Measurements from ENCODE around the gene ATXN7.

The ATXN7 gene

DNA sequence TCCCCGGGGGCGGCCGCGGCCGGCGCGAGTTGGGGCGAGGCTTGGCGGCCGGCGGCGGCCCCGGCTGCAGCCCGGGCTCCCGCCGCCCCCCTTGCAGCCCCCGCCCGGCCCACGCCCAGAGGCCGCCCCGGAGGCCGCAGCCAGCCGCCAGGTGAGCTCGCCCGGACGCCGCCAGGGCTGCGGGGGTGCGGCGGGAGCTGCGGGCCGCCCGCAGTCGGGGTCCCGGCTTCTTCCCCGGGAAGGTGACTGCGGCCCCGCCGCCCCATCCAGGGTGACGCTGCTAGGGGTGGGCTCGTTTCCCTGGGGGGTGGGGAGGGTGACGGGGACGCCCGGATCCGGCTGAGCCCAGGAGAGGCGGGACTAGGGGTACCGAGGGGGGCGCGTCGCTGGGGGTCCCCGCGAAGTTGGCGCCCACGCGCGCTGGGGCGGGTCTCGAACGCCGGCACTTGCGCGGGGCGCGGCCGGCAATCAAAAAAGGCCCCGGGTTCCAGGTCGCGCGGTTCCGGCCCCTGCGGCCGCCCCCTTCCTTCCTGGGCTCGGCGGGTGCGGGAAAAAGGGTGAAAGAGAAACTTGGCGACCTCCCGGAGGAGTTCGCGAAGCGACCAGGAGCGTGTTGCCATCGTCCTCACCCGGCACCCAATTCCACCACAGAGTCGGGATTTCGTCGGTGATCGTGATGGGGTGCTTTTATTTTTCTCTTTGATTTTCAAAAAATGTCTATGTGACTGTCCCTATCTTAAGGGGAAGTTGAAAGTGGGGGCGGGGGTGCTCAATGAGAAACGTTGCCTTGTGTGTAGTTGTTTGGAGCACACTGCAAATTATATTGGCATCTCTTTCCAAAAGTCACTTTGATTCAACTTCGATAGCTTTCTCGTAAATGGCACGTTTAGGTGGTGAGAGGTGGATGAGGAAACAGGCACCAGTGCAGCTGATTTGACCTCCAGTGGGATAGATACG, 619 bp downstream of the ATXN7 start:
- TF ChIP-seq, protein P1, sequence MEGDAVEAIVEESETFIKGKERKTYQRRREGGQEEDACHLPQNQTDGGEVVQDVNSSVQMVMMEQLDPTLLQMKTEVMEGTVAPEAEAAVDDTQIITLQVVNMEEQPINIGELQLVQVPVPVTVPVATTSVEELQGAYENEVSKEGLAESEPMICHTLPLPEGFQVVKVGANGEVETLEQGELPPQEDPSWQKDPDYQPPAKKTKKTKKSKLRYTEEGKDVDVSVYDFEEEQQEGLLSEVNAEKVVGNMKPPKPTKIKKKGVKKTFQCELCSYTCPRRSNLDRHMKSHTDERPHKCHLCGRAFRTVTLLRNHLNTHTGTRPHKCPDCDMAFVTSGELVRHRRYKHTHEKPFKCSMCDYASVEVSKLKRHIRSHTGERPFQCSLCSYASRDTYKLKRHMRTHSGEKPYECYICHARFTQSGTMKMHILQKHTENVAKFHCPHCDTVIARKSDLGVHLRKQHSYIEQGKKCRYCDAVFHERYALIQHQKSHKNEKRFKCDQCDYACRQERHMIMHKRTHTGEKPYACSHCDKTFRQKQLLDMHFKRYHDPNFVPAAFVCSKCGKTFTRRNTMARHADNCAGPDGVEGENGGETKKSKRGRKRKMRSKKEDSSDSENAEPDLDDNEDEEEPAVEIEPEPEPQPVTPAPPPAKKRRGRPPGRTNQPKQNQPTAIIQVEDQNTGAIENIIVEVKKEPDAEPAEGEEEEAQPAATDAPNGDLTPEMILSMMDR (IDR thresholded peaks at IDR 0.05; ENCODE audit: extremely low read depth, missing control alignments): no peak
- peak; percentile 83 for DNase-seq (ENCODE audit: low spot score)

DNA sequence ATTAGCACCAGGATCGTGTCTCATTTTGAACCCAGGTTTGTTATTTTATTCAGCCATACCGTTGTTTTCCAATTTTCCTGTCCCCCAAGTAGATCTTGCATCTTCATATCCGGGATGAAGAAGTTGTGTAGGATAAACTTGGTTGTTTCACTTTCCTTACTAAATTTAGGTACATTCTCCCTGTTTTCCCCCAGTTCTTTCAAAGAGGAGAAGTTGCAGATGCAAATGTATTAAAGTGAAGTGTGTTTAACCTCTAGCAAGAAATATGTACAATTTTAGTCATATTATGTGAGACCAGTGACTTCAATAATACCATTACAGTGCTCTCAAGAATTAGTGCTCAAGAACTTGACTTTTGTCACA, 1.3 kb downstream of the ATXN7 start:
- DNase-seq (ENCODE audit: low spot score): no peak

DNA sequence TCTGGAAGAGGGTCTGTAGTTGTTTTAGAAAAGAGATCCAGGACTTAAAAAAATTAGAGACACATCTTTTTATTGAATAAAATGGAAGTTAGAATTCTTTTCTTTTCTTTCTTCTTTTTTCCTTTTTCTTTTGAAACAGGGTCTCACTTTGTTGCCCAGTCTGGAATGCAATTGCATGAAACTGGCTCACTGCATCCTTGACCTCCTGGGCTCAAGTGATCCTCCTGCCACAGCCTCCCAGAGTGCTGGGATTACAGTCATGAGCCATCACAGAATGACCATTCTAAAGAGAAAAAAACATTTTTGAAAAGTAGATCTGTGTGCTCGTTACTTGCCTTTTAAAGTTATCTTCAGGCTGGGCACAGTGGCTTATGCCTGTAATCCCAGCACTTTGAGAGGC, 3.6 kb downstream of the ATXN7 start:
- TF ChIP-seq, protein P1 (IDR thresholded peaks at IDR 0.05; ENCODE audit: extremely low read depth, missing control alignments): no peak
- no peak for DNase-seq (ENCODE audit: low spot score)

More for the DNA sequence above, 1.3 kb downstream of the ATXN7 start:
- TF ChIP-seq, protein P1 (IDR thresholded peaks at IDR 0.05; ENCODE audit: extremely low read depth, missing control alignments): no peak

DNA sequence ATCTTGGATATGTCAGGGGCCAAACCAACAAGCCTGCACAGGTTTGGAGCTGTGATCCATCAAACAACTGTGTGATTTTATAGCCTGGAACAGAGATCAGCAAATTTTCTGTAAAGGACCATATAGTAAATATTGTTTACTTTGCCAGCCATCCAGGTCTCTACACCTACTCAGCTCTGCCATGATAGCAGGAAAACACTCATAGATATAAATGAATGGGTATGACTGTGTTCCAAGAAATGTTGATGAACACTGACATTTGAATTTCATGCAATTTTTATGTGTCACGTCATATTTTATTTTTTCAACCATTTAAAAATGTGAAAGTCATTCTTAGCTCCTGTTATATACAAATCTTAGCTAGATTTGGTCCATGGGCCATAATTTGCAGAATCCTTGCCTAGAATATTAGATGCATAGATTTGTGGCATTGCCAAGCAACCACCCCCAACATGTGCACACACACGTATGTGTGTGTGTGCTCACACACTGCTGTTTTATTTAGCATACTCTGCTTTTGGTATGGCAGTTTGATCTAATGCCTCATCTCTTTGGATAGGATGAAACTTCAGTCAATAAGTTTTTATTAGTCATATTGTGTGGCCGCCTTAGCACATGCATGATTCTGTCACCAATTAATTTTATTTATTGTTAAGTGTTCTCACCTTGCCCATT, 6.4 kb downstream of the ATXN7 start:
- TF ChIP-seq, protein P1 (IDR thresholded peaks at IDR 0.05; ENCODE audit: extremely low read depth, missing control alignments): no peak
- DNase-seq (ENCODE audit: low spot score): no peak

DNA sequence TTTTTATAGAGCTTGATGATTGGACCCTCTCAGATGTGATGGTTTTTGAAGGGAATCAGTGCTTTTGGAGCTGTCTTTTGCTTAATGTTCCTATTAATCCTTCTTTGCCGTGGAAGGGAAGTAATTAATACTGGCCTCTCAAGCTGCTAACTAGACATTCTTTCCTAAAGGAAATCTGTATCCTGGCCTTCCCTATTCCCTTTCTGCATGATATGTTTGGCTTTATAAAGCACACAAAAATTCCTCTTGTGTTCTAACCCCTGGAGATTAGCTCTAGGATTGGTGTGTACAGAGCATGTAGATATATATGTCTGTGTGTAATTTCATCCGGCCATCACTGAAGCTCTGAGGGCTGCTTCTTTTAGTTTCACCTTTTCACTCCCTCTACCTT, 6.9 kb downstream of the ATXN7 start:
- DNase-seq (ENCODE audit: low spot score): no peak
- TF ChIP-seq, protein P1 (IDR thresholded peaks at IDR 0.05; ENCODE audit: extremely low read depth, missing control alignments): no peak

DNA sequence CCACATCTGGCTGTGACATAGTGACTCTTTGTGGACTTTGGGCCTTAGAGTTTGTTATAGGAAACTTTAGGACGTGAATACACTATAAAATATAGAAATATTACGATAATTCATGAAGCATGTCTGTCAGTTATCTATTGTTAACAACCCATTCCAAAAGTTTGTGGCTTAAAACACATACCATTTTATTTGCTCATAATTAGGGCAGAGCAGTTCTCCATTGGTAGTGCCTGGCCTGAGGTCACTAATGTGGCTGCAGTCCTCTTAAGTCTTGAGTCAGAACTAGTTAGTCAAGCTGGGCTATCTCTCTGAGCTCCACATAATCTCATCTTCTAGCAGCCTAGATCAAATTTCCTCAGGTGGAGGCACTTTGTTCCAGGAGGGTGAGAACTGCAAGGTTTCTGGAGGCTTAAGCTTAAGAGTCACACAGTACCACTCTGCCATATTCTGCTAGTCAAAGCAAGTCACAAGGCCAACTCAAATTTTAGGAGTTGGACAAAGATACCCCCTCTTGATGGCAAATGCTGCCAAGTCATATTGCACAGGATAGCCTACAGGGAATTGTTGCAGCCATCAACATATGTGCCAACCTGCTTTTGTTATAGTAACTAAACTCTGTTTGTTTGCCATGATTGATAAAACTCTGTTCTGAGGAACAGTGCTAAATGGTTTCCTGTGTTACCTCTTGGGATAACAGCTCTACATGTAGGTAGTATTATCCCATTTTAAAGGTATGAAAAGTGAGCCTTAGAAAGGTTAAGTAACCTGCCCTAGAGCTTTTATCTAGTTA, 8.7 kb downstream of the ATXN7 start:
- DNase-seq (ENCODE audit: low spot score): no peak
- TF ChIP-seq, protein P1 (IDR thresholded peaks at IDR 0.05; ENCODE audit: extremely low read depth, missing control alignments): no peak

Measured in GM20000 (cell line).